Ovary (tissue), 10 donors: ENCODE results near the gene TEX44. TPM values are rescaled to one million over a fixed set of nuclear protein-coding genes. Genes with fewer than 3 reads are reported as not detected.

Experiments
- DNase-seq, 5 donors: peaks; one replicate each; pipeline ENCODE4 v3.0.0-alpha.2; 2019 to 2020
- H3K27ac ChIP-seq, 2 donors: fragments of 200-600 bp; one replicate each; pipeline versions ENCODE4 v1.5.1 to v1.8.0; 2019 to 2022
- H3K27me3 ChIP-seq: fragments of 200-600 bp; one replicate; pipeline ENCODE4 v1.8.0; 2022
- H3K36me3 ChIP-seq: fragments of 200-600 bp; sonication (generic); one replicate; pipeline ENCODE4 v1.5.1; 2019
- H3K4me1 ChIP-seq: one replicate; pipeline ENCODE4 v1.8.1; 2013; ENCODE audit warnings: mild to moderate bottlenecking, moderate library complexity; ENCODE audit not compliant: insufficient read depth
- H3K4me3 ChIP-seq: fragments of 200-600 bp; sonication (generic); one replicate; pipeline ENCODE4 v1.5.1; 2017
- H3K9me3 ChIP-seq, 2 donors: fragments of 200-600 bp in 1 of 2; sonication (generic) in 1 of 2; one replicate each; pipeline versions ENCODE4 v1.5.1 to v1.8.1; 2013 to 2019; ENCODE audit warnings: mild to moderate bottlenecking in 1 of 2, moderate library complexity in 1 of 2
- CTCF ChIP-seq, 3 donors: fragments of 450-650 bp in 2 of 3; fragments of 200-600 bp in 1 of 3; IDR thresholded peaks; one replicate each; pipeline versions ENCODE4 v1.5.1 to v1.8.0; 2016 to 2022; ENCODE audit warnings: antibody characterized with exemption in 3 of 3, mild to moderate bottlenecking in 1 of 3
- EP300 ChIP-seq: sonication (generic); formaldehyde crosslinking; IDR thresholded peaks from one replicate; pipeline ENCODE4 v1.6.1; 2017; ENCODE audit warnings: antibody characterized with exemption
- POLR2A ChIP-seq: fragments of 450-650 bp; IDR thresholded peaks from one replicate; pipeline ENCODE4 v1.6.1; 2017; ENCODE audit warnings: antibody characterized with exemption, mild to moderate bottlenecking, moderate library complexity
- WGBS, 3 donors: extraction: QIAGEN DNeasy Blood & Tissue Kit in 1 of 3; methylation state at CpG; one replicate each; pipeline versions ENCODE4 v1.1.5 to v1.1.7; 2013 to 2017; 5-methylcytosine and 5-hydroxymethylcytosine counted together
- intact Hi-C, 4 donors: fragments of 100-400 bp; cut with DNase I; formaldehyde crosslinking; loops; one replicate each; pipeline versions ENCODE4 v1.11.0 to v1.15.1; 2022 to 2023
- long read RNA-seq, 3 donors: library from polyadenylated mRNA in 2 of 3; unstranded in 2 of 3; transcript quantifications; one replicate each; pipeline ENCODE4 v2.0.0 and lab custom pipeline, GENCODE V29; 2021 to 2026
- polyA plus RNA-seq, 2 donors: library from polyadenylated mRNA; stranded (reverse); fragments of 200-250 nt in 1 of 2; fragments of 350-450 nt in 1 of 2; fragmentation: Illumina TruSeq in 1 of 2; extraction: RNeasy Lipid Tissue Mini Kit (QIAGEN cat#74804) in 1 of 2; gene quantifications; one replicate each; pipeline ENCODE4 v1.2.3, GENCODE V29; 2013 to 2014
- total RNA-seq, 7 donors: library from RNA; depleted of rRNA in 2 of 7; stranded (reverse); fragments of >200 nt in 2 of 7; fragmentation: NEBNext Ultra II Directional in 3 of 7; extraction: Animal tissue kit (Norgen Biotek cat#: 25700) in 3 of 7; gene quantifications; one replicate each; pipeline versions ENCODE4 v1.1.0 to v1.2.4, GENCODE V29; 2016 to 2023
- donor health status: DM: no; HTN: no; CAD: no; lungs with moderate emphysema.
- donor health status: DM: no; HTN: no; CAD: no.
- donor health status: Bipolar disorder and iron deficiency.
- donor health status: DM: yes; HTN: yes; CAD: no.
- donor health status: DM: no; HTN: no; CAD: no.
- donor health status: DM: yes; HTN: yes; CAD: no.

Gene TEX44
- total RNA-seq (not detected), polyA plus RNA-seq (not detected)
- long read RNA-seq, donor 1: 0 reads
- long read RNA-seq, donor 2: 0 reads
- long read RNA-seq, donor 3: 0 reads

GRCh38 chr2:231592636-231593145, at the start of gene TEX44:
Gene TEX44, plus strand, starts transcription at chr2:231592864. Its CDS starts 88 bp downstream, at chr2:231592952.
- no peak for DNase-seq
- no peak within 1 kb of the TSS for H3K27ac ChIP-seq
- H3K4me3 ChIP-seq: no peak within 1 kb of the TSS
- WGBS, 3 donors: 67 to 78% (median 69%) methylated on average over 6 of the region's 6 CpGs
- no peaks in the 10 kb centered on the region for H3K9me3 ChIP-seq
- TF ChIP-seq EP300 (no peak), CTCF (IDR thresholded peaks at IDR 0.05) (no peak), POLR2A (no peak)
- H3K36me3 ChIP-seq: no peaks in the 10 kb centered on the region
- intact Hi-C loops: no loop called here
- peaks cover 2% of the 10 kb centered on the region for H3K4me1 ChIP-seq
- H3K27me3 ChIP-seq: no peaks in the 10 kb centered on the region

- H3K27me3 ChIP-seq: no peaks in the 10 kb centered on the region
- intact Hi-C loops: no loop called here
These were observed 47.4 kb upstream of the TEX44 start for GRCh38 chr2:231545105-231545902.

GRCh38 chr2:231546014-231546715, 46.5 kb upstream of the TEX44 start:
- H3K9me3 ChIP-seq: no peaks in the 10 kb centered on the region
- intact Hi-C loops: no loop called here
- 85 to 89% (median 86%) methylated on average over 13 of the region's 13 CpGs for WGBS, 3 donors
- no peak overlapping the region for H3K27ac ChIP-seq
- no peak overlapping the region for H3K4me3 ChIP-seq
- H3K36me3 ChIP-seq: no peaks in the 10 kb centered on the region
- H3K4me1 ChIP-seq: no peaks in the 10 kb centered on the region
- TF ChIP-seq EP300: no peak
- TF ChIP-seq POLR2A: no peak
- no peak for TF ChIP-seq CTCF (IDR thresholded peaks at IDR 0.05)
- no peaks in the 10 kb centered on the region for H3K27me3 ChIP-seq
- no peak for DNase-seq

More at GRCh38 chr2:231545105-231545902, 47.4 kb upstream of the TEX44 start:
- no peaks in the 10 kb centered on the region for H3K4me1 ChIP-seq
- TF ChIP-seq CTCF (IDR thresholded peaks at IDR 0.05) (no peak), EP300 (no peak), POLR2A (no peak)
- 23 to 26% (median 23%) methylated on average over 14 of the region's 14 CpGs for WGBS, 3 donors
- no peak overlapping the region for H3K4me3 ChIP-seq
- no peak overlapping the region for H3K27ac ChIP-seq
- no peaks in the 10 kb centered on the region for H3K36me3 ChIP-seq
- no peak for DNase-seq
- H3K9me3 ChIP-seq: no peaks in the 10 kb centered on the region

- H3K36me3 ChIP-seq: no peaks in the 10 kb centered on the region
- TF ChIP-seq EP300: no peak
- no peak for TF ChIP-seq POLR2A
- no peak for TF ChIP-seq CTCF (IDR thresholded peaks at IDR 0.05)
- H3K27ac ChIP-seq: no peak overlapping the region
- H3K4me1 ChIP-seq: no peaks in the 10 kb centered on the region
- no peaks in the 10 kb centered on the region for H3K27me3 ChIP-seq
- DNase-seq: no peak
- H3K9me3 ChIP-seq: no peaks in the 10 kb centered on the region
- 91 to 96% (median 95%) methylated on average over 12 of the region's 12 CpGs for WGBS, 3 donors
- intact Hi-C loops: no loop called here
- H3K4me3 ChIP-seq: no peak overlapping the region
These were observed 45.2 kb upstream of the TEX44 start for GRCh38 chr2:231547315-231548110.
